HCT116 (cell line): ENCODE results near the gene HOMER2. TPM values are rescaled to one million over a fixed set of nuclear protein-coding genes. Genes with fewer than 3 reads are reported as not detected.

ENCODE experiments used
- ATAC-seq: fragments of 200-7000 bp; cut with Tn5 transposase; 2 replicates; pipeline ENCODE4 v1.9.1; 2020; ENCODE audit warnings: mild to moderate bottlenecking, moderate library complexity
- BruUV-seq: library from RNA; stranded (reverse); fragments of 400-500 nt; replicated peaks from 2 replicates; lab custom pipeline; 2021; lab: Mats Ljungman, UMichigan
- CTCF ChIA-PET: fragments of 300-600 bp; sonication (Branson Sonifier 250); formaldehyde crosslinking; loops from one replicate; lab custom pipeline; 2021; ENCODE audit warnings: antibody characterized with exemption; lab: Charles Lee
- POLR2A ChIA-PET: fragments of 300-600, 350-600 bp; sonication (Branson Sonifier 250); formaldehyde crosslinking; loops from one replicate; lab custom pipeline; 2021; ENCODE audit warnings: antibody characterized with exemption; lab: Charles Lee
- RAD21 ChIA-PET, 2 experiments: fragments of 300-600 bp; sonication (Branson Sonifier 250); formaldehyde crosslinking; loops; one replicate each; lab custom pipeline; 2023; ENCODE audit warnings: low total read pairs in 2 of 2; ENCODE audit not compliant: uncharacterized antibody in 2 of 2, unreplicated experiment in 2 of 2, low non-redundant PET in 1 of 2; lab: Charles Lee
- DNase-seq: peaks from one replicate; pipeline ENCODE4 v3.0.0-alpha.2; 2010; ENCODE audit warnings: low read depth, low spot score
- H2AFZ ChIP-seq: fragments of 200-600 bp; shearing (Covaris generic), sonication (generic); 2 replicates; pipeline ENCODE4 v1.6.1; 2017; ENCODE audit warnings: low read depth, mixed run types, mixed read lengths, antibody characterized with exemption, low read length; ENCODE audit not compliant: poor library complexity, severe bottlenecking
- H3K27ac ChIP-seq: 2 replicates; pipeline ENCODE4 v1.5.1; 2012; ENCODE audit warnings: low read depth, low read length
- H3K27me3 ChIP-seq: fragments of 200-600 bp; sonication (generic); 2 replicates; pipeline ENCODE4 v1.6.1; 2016; ENCODE audit warnings: mixed run types, low read length, mixed read lengths; ENCODE audit not compliant: insufficient read depth
- H3K36me3 ChIP-seq, 2 experiments: fragments of 200-500 bp in 1 of 2; fragments of 200-600 bp in 1 of 2; sonication (Bioruptor generic) in 1 of 2; sonication (generic) in 1 of 2; 2 replicates each; pipeline versions ENCODE4 v1.5.1 to v1.6.1; 2014 to 2016; ENCODE audit warnings: low read length in 2 of 2, inconsistent platforms in 1 of 2, mixed read lengths in 1 of 2, mixed run types in 1 of 2; ENCODE audit not compliant: insufficient read depth in 2 of 2, control insufficient read depth in 1 of 2
- H3K4me1 ChIP-seq, 2 experiments: fragments of 200-600 bp in 1 of 2; sonication (generic) in 1 of 2; 2 replicates each; pipeline versions ENCODE4 v1.5.1 to v1.6.1; 2012 to 2017; ENCODE audit warnings: low read length in 2 of 2, inconsistent platforms in 1 of 2, mild to moderate bottlenecking in 1 of 2, mixed read lengths in 1 of 2, mixed run types in 1 of 2, moderate library complexity in 1 of 2; ENCODE audit not compliant: insufficient read depth in 2 of 2, control insufficient read depth in 1 of 2
- H3K4me2 ChIP-seq: fragments of 200-600 bp; sonication (generic); 2 replicates; pipeline ENCODE4 v1.6.1; 2017; ENCODE audit warnings: mixed run types, low read length, mixed read lengths
- H3K4me3 ChIP-seq, 2 experiments: fragments of 200-600 bp in 1 of 2; sonication (generic) in 1 of 2; replicated peaks in 1 of 2; 2 replicates each; pipeline ENCODE4 v1.5.1; 2011 to 2016; ENCODE audit warnings: low read length in 2 of 2, control low read depth in 1 of 2, low read depth in 1 of 2, mild to moderate bottlenecking in 1 of 2, mixed read lengths in 1 of 2, mixed run types in 1 of 2
- H3K79me2 ChIP-seq: fragments of 200-600 bp; sonication (generic); 2 replicates; pipeline ENCODE4 v1.6.1; 2017; ENCODE audit warnings: mild to moderate bottlenecking, mixed run types, low read length, moderate library complexity, mixed read lengths; ENCODE audit not compliant: insufficient read depth
- H3K9ac ChIP-seq: fragments of 200-600 bp; sonication (generic); 2 replicates; pipeline ENCODE4 v1.6.1; 2016; ENCODE audit warnings: low read length, mixed read lengths
- H3K9me2 ChIP-seq: fragments of 200-600 bp; sonication (generic), shearing (Covaris generic); 2 replicates; pipeline ENCODE4 v1.6.1; 2017; ENCODE audit warnings: mixed run types, mild to moderate bottlenecking, moderate library complexity; ENCODE audit not compliant: insufficient read depth
- H3K9me3 ChIP-seq, 2 experiments: fragments of 200-500 bp in 1 of 2; fragments of 200-600 bp in 1 of 2; sonication (Bioruptor generic) in 1 of 2; sonication (generic) in 1 of 2; 2 replicates each; pipeline ENCODE4 v1.6.1; 2014 to 2017; ENCODE audit warnings: low read length in 2 of 2, mixed read lengths in 2 of 2, inconsistent platforms in 1 of 2, low read depth in 1 of 2, mild to moderate bottlenecking in 1 of 2, mixed run types in 1 of 2, moderate library complexity in 1 of 2; ENCODE audit not compliant: control insufficient read depth in 1 of 2, insufficient read depth in 1 of 2
- H4K20me1 ChIP-seq: fragments of 200-600 bp; sonication (generic), shearing (Covaris generic); 2 replicates; pipeline ENCODE4 v1.6.1; 2017; ENCODE audit warnings: mixed run types, mild to moderate bottlenecking, moderate library complexity; ENCODE audit not compliant: insufficient read depth
- CBX3 ChIP-seq: IDR thresholded peaks from 2 replicates; pipeline ENCODE4 v1.6.1; 2012; ENCODE audit warnings: low read depth
- ELF1 ChIP-seq: IDR thresholded peaks from 2 replicates; pipeline ENCODE4 v1.6.1; 2012; ENCODE audit warnings: low read depth, borderline replicate concordance
- EZH2phosphoT487 ChIP-seq: fragments of 200-600 bp; IDR thresholded peaks from 2 replicates; pipeline ENCODE4 v1.6.1; 2018; ENCODE audit warnings: antibody characterized with exemption, borderline replicate concordance
- FOSL1 ChIP-seq: IDR thresholded peaks from 2 replicates; pipeline ENCODE4 v1.6.1; 2012; ENCODE audit warnings: low read depth
- POLR2A ChIP-seq: IDR thresholded peaks from 2 replicates; pipeline ENCODE4 v1.7.0; 2011; ENCODE audit warnings: borderline replicate concordance; ENCODE audit not compliant: insufficient read depth, insufficient read length; ENCODE audit errors: extremely low read depth
- POLR2AphosphoS5 ChIP-seq: IDR thresholded peaks from 2 replicates; pipeline ENCODE4 v1.6.1; 2011; ENCODE audit warnings: mild to moderate bottlenecking, low read depth, low read length, moderate library complexity
- SIN3A ChIP-seq: IDR thresholded peaks from 2 replicates; pipeline ENCODE4 v1.6.1; 2012; ENCODE audit warnings: low read depth
- SRF ChIP-seq: IDR thresholded peaks from 2 replicates; pipeline ENCODE4 v1.6.1; 2012; ENCODE audit warnings: low read depth
- TCF7L2 ChIP-seq: IDR thresholded peaks from 2 replicates; pipeline ENCODE4 v1.7.0; 2011; ENCODE audit warnings: borderline replicate concordance, inconsistent platforms; ENCODE audit not compliant: insufficient read depth, insufficient read length; ENCODE audit errors: extremely low read depth
- ZNF274 ChIP-seq: fragments of 200-500 bp; sonication (Bioruptor generic); IDR thresholded peaks from 2 replicates; pipeline ENCODE4 v1.6.1; 2014; ENCODE audit warnings: mild to moderate bottlenecking, low read depth, low read length, inconsistent platforms
- intact Hi-C: fragments of 100-400 bp; cut with micrococcal nuclease; formaldehyde crosslinking; loops from 2 replicates; pipeline ENCODE4 v1.10.0; 2022
- total RNA-seq: library from RNA; stranded (reverse); gene quantifications from one replicate; pipeline ENCODE4 v1.2.1, GENCODE V29; 2021; ENCODE audit not compliant: unreplicated experiment
- TF ChIP-seq, protein P1 (sequence below): IDR thresholded peaks from 2 replicates; pipeline ENCODE4 v1.6.1; 2012
- TF ChIP-seq, protein P2 (sequence below): IDR thresholded peaks from 2 replicates; pipeline ENCODE4 v1.6.1; 2012
- TF ChIP-seq, protein P3 (sequence below), 3 experiments: fragments of 200-600 bp in 1 of 3; sonication (generic) in 1 of 3; IDR thresholded peaks in 2 of 3; conservative IDR thresholded peaks in 1 of 3; 2 replicates each; pipeline ENCODE4 v1.5.1; 2012 to 2017; ENCODE audit warnings: low read depth in 2 of 3, low read length in 2 of 3, antibody characterized with exemption in 1 of 3, borderline replicate concordance in 1 of 3, control low read depth in 1 of 3, mild to moderate bottlenecking in 1 of 3, mixed read lengths in 1 of 3, mixed run types in 1 of 3, moderate library complexity in 1 of 3; ENCODE audit not compliant: insufficient read depth in 1 of 3

The HOMER2 gene
- total RNA-seq, 1 experiment from 2014 or later = 3.9 TPM

DNA sequence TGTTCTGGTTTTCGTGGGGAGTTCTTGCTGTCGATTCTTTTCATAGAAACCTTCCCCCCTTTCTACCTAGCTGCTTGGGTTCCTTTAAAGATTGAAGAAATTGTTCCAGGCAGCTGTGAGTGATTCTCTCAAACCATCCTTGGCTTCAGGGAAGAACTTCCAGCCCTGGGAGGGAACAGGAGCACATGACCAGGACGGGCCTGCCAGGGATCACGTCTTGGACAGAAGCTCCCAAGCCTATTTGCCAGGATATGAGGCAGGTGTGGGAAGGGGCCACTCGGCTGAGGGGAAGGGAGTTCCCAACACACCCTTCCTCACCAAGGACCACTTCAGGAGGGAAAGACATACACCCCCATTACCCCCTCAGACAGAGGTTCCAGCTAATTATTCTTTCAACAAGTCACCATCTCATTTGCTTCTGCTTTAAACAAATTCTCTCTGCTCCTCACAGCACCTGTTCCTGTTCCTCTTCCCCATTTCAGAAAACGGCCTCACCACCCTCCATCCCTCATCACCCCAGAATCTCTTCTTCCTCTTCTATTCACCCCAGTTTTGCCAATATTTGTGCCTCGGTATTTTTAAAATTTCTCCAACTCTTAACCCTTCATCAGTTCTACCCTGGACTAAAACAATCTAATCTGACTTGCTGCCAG, 80.6 kb downstream of the HOMER2 start:
- ChIA-PET POLR2A (interaction anchor here (0.6 kb wide), 1 partner anchor 11 kb away, joined by 3 read pairs; no protein-coding TSS in a partner anchor), RAD21 (no interaction called here), CTCF (no interaction called here)
- no peak overlapping the region for H3K4me2 ChIP-seq
- no peak overlapping the region for H3K27ac ChIP-seq
- no peaks in the 10 kb centered on the region for H4K20me1 ChIP-seq
- TF ChIP-seq ZNF274 (no peak), ELF1 (no peak), TCF7L2 (no peak), CBX3 (no peak), POLR2AphosphoS5 (no peak), EZH2phosphoT487 (no peak), FOSL1 (no peak), SRF (no peak), POLR2A (no peak), SIN3A (no peak)
- TF ChIP-seq, protein P1, sequence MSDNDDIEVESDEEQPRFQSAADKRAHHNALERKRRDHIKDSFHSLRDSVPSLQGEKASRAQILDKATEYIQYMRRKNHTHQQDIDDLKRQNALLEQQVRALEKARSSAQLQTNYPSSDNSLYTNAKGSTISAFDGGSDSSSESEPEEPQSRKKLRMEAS = no peak
- TF ChIP-seq, protein P2, sequence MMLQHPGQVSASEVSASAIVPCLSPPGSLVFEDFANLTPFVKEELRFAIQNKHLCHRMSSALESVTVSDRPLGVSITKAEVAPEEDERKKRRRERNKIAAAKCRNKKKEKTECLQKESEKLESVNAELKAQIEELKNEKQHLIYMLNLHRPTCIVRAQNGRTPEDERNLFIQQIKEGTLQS = no peak
- TF ChIP-seq, protein P3, sequence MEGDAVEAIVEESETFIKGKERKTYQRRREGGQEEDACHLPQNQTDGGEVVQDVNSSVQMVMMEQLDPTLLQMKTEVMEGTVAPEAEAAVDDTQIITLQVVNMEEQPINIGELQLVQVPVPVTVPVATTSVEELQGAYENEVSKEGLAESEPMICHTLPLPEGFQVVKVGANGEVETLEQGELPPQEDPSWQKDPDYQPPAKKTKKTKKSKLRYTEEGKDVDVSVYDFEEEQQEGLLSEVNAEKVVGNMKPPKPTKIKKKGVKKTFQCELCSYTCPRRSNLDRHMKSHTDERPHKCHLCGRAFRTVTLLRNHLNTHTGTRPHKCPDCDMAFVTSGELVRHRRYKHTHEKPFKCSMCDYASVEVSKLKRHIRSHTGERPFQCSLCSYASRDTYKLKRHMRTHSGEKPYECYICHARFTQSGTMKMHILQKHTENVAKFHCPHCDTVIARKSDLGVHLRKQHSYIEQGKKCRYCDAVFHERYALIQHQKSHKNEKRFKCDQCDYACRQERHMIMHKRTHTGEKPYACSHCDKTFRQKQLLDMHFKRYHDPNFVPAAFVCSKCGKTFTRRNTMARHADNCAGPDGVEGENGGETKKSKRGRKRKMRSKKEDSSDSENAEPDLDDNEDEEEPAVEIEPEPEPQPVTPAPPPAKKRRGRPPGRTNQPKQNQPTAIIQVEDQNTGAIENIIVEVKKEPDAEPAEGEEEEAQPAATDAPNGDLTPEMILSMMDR (IDR thresholded peaks at IDR 0.05 in 2 of 3, conservative IDR thresholded peaks at IDR 0.05 in 1 of 3; ENCODE audit: borderline replicate concordance in 1 of 3, insufficient read depth in 1 of 3, low read depth in 2 of 3, low read length in 2 of 3) = no peak
- no peaks in the 10 kb centered on the region for H3K36me3 ChIP-seq
- ATAC-seq = no peak
- H2AFZ ChIP-seq = no peak overlapping the region
- peaks cover 0 to 11% of the 10 kb centered on the region in 2 experiments; a peak in 1 of 4 replicates for H3K4me1 ChIP-seq
- no peaks in the 10 kb centered on the region for H3K79me2 ChIP-seq
- no peaks in the 10 kb centered on the region for H3K27me3 ChIP-seq
- no TSS peak for BruUV-seq
- intact Hi-C loops = no loop called here
- no peak for DNase-seq
- H3K4me3 ChIP-seq = no peak overlapping the region
- H3K9ac ChIP-seq = no peak overlapping the region
- no peaks in the 10 kb centered on the region for H3K9me2 ChIP-seq
- H3K9me3 ChIP-seq = no peaks in the 10 kb centered on the region
